ENCODE data around the gene MXD1. TPM values are rescaled to one million over a fixed set of nuclear protein-coding genes. Genes with fewer than 3 reads are reported as not detected.

Gene MXD1
- total and polyA plus RNA-seq, 2 donors (not counting 3 experiments of a cell fraction or from before 2014, with no cell fraction given): 6.7 to 10.6 TPM

DNA sequence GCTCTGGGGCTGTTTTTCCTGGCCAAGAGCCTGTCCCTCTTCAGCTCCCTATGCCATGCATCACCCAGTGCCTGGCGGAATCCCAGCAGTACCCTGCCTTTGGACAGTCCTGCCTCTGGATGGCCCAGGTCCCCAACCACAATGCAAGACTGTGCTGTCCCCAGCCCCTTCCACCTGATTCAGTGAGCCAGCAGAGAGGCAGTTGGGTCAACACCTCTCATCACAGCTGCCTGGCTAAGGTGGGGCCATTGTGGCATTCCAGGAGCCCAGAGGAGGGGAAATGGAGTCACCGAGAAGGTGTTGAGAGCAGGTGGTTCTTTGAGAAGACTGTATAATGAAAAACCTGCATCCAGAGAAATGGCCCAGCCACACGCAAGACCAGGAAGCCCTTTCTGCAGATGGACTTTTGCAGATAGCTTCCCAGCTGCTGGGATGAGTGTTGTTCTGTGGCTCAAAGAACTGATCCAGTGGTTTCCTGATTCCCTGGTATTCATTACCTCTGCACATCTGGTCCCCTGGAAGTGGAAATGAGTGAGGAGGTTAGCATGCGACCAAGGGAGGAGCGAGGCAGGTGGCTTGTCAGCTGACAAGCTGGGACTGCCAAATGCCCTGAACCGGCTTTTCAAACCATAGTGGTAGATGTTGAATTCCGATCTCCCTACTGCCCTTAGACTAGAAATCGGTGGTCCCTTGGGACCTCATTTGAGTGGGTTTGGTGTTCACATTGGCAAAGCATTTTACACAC is 48.2 kb downstream of the MXD1 start:
- DNase-seq (ENCODE audit: low read depth, low spot score) (no peak), FAIRE-seq (no peak)
- CTCF ChIA-PET: no interaction called here
- intact Hi-C loops (cut with micrococcal nuclease) (no loop called here), dilution Hi-C loops (cut with MboI; ENCODE audit: extremely low pct_ligation_motif_present, low sequenced_read_pairs) (no loop called here)
- no peak overlapping the region for H3K27ac ChIP-seq (ENCODE audit: insufficient read depth, low read depth, low read length)
- peaks cover 6% of the 10 kb centered on the region in 2 experiments for H3K27me3 ChIP-seq (ENCODE audit: control insufficient read depth in 2 of 2, insufficient read depth in 2 of 2, low read length in 2 of 2)
- H3K4me3 ChIP-seq (replicated peaks in 1 of 3; ENCODE audit: insufficient read depth in 1 of 3, low read depth in 1 of 3, low read length in 3 of 3): no peak overlapping the region
- no peaks in the 10 kb centered on the region for H3K9me3 ChIP-seq (replicated peaks; ENCODE audit: control insufficient read depth, insufficient read depth, low read length)
- H3K4me1 ChIP-seq (ENCODE audit: control insufficient read depth, extremely low read depth, insufficient read depth, low read length): no peaks in the 10 kb centered on the region
- H4K20me1 ChIP-seq (replicated peaks; ENCODE audit: control insufficient read depth, extremely low read depth, insufficient read depth, low read length): no peaks in the 10 kb centered on the region
- no TSS peak for BruUV-seq (replicated peaks)
- no peak overlapping the region for H3K9ac ChIP-seq (replicated peaks; ENCODE audit: extremely low read depth, insufficient read depth, low read length)
- POLR2A ChIA-PET: no interaction called here
- TF ChIP-seq EZH2 (IDR thresholded peaks at IDR 0.05; ENCODE audit: borderline replicate concordance, low read depth, low read length, severe bottlenecking) (no peak), JUN (IDR thresholded peaks at IDR 0.05; ENCODE audit: borderline replicate concordance, insufficient read depth, insufficient read length, low read depth) (no peak), POLR2AphosphoS5 (IDR thresholded peaks at IDR 0.05; ENCODE audit: insufficient read depth, low read depth, low read length) (no peak), GATA2 (IDR thresholded peaks at IDR 0.05; ENCODE audit: insufficient read depth, insufficient read length, low read depth, low read length) (no peak), MYC (IDR thresholded peaks at IDR 0.05; ENCODE audit: low read depth, low read length) (no peak), CTCF (IDR thresholded peaks at IDR 0.05; ENCODE audit: extremely low read depth in 1 of 2, insufficient read depth in 1 of 2, low read depth in 1 of 2, low read length in 2 of 2) (no peak), POLR2A (IDR thresholded peaks at IDR 0.05; ENCODE audit: low read depth, low read length) (no peak), FOS (IDR thresholded peaks at IDR 0.05; ENCODE audit: borderline replicate concordance, insufficient read depth, low read length) (no peak)
- TF ChIP-seq, protein P1, sequence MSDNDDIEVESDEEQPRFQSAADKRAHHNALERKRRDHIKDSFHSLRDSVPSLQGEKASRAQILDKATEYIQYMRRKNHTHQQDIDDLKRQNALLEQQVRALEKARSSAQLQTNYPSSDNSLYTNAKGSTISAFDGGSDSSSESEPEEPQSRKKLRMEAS (IDR thresholded peaks at IDR 0.05; ENCODE audit: insufficient read depth, insufficient read length): no peak
- no peak overlapping the region for H3K4me2 ChIP-seq (ENCODE audit: insufficient read depth, low read length)
- H2AFZ ChIP-seq (ENCODE audit: low read depth, low read length): no peak overlapping the region
- no peaks in the 10 kb centered on the region for H3K36me3 ChIP-seq (ENCODE audit: control insufficient read depth in 2 of 2, extremely low read depth in 1 of 2, insufficient read depth in 2 of 2, low read length in 2 of 2)
- H3K9me1 ChIP-seq (replicated peaks; ENCODE audit: control insufficient read depth, extremely low read depth, insufficient read depth, low read length): no peaks in the 10 kb centered on the region
- no peaks in the 10 kb centered on the region for H3K79me2 ChIP-seq (ENCODE audit: control insufficient read depth, insufficient read depth, low read length)

Data from endothelial cell of umbilical vein (primary cell).